Measurements from ENCODE around the gene INSR. TPM values are rescaled to one million over a fixed set of nuclear protein-coding genes. Genes with fewer than 3 reads are reported as not detected.
A peak's percentile ranks its signal among the peaks of the same experiment; 100 is the strongest.

Gene INSR
- total RNA-seq, 1 donor from 2014 or later = 69.2 TPM

DNA sequence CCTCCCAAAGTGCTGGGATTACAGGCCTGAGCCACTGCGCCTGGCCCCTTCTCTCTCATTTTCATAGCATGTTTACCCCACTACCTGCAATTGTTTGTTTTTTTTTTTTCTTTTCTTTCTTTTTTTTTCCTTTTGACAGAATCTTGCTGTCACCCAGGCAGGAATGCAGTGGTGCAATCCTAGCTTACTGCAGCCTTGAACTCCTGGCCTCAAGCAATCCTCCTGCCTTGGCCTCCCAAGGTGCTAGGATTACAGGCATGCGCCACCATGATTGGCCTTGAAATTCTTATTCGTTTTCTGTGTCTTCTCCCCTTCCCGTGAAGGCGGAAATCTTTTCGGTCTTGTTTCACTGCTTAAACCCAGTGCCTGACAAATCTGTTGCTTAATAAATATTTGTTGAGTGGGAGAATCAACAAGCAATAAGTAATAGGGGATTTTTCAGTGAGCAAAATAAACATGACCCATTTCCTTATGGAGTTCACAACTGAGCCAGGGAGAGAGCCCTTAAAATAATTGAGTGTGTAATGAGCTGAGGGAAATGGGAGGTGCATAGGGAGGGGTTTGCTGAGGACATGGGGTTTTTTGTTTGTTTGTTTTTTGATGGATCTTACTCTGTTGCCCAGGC is 1.8 kb upstream of the INSR start:
- peak overlapping the region; percentile 24 for H3K27ac Mint-ChIP-seq
- no peaks in the 10 kb centered on the region for H3K36me3 Mint-ChIP-seq (ENCODE audit: insufficient read depth)
- peaks cover 6% of the 10 kb centered on the region for H3K27me3 Mint-ChIP-seq
- DNase-seq (ENCODE audit: low spot score, unreplicated experiment) = no peak
- H3K4me3 Mint-ChIP-seq (ENCODE audit: low read depth) = peak overlapping the region; percentile 38
- peaks cover 10% of the 10 kb centered on the region for H3K4me1 Mint-ChIP-seq (ENCODE audit: low read depth)
- H3K9me3 Mint-ChIP-seq (ENCODE audit: low read depth) = no peaks in the 10 kb centered on the region
- TF ChIP-seq, protein P1, sequence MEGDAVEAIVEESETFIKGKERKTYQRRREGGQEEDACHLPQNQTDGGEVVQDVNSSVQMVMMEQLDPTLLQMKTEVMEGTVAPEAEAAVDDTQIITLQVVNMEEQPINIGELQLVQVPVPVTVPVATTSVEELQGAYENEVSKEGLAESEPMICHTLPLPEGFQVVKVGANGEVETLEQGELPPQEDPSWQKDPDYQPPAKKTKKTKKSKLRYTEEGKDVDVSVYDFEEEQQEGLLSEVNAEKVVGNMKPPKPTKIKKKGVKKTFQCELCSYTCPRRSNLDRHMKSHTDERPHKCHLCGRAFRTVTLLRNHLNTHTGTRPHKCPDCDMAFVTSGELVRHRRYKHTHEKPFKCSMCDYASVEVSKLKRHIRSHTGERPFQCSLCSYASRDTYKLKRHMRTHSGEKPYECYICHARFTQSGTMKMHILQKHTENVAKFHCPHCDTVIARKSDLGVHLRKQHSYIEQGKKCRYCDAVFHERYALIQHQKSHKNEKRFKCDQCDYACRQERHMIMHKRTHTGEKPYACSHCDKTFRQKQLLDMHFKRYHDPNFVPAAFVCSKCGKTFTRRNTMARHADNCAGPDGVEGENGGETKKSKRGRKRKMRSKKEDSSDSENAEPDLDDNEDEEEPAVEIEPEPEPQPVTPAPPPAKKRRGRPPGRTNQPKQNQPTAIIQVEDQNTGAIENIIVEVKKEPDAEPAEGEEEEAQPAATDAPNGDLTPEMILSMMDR (IDR thresholded peaks at IDR 0.05; ENCODE audit: unreplicated experiment) = no peak

DNA sequence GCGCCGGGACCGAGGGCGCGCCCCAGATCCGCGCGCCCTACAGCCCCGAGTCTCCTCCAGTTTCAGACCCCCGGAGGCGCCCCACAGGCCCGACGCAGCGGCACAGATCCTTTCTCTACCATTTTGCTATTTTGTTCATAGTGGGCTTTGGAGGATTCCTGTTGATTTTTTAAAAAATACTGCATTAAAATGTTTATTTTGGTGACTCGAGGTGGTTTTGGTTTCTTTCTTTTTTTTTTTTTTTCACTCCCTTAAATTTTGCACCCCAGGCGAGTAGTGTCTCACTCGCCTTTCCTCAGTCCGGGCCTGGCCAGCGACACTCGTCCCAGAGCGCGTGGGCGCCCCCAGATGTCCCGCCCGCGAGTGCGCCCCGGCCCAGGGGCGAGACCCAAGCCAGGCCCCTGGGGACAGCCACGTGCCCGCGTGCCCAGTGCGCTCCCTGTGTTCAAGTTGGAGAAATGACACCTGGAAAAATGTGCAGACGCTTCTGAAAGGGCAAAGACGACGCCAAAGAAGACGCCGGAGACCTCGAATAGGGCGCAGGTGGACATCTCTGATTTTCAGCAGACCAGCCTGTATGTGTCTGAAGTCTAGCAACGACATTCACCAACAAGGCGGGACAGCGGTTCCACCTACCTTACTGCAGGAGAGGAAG is 471 bp upstream of the INSR start:
- DNase-seq (ENCODE audit: low spot score, unreplicated experiment) = peak; percentile 53
- H3K27me3 Mint-ChIP-seq = peaks cover 3% of the 10 kb centered on the region
- peaks cover 10% of the 10 kb centered on the region for H3K4me1 Mint-ChIP-seq (ENCODE audit: low read depth)
- TF ChIP-seq, protein P1 (IDR thresholded peaks at IDR 0.05; ENCODE audit: unreplicated experiment) = peak; percentile 53
- H3K4me3 Mint-ChIP-seq (ENCODE audit: low read depth) = peak overlapping the region; percentile 75
- no peaks in the 10 kb centered on the region for H3K36me3 Mint-ChIP-seq (ENCODE audit: insufficient read depth)
- no peaks in the 10 kb centered on the region for H3K9me3 Mint-ChIP-seq (ENCODE audit: low read depth)
- H3K27ac Mint-ChIP-seq = peak overlapping the region; percentile 92

DNA sequence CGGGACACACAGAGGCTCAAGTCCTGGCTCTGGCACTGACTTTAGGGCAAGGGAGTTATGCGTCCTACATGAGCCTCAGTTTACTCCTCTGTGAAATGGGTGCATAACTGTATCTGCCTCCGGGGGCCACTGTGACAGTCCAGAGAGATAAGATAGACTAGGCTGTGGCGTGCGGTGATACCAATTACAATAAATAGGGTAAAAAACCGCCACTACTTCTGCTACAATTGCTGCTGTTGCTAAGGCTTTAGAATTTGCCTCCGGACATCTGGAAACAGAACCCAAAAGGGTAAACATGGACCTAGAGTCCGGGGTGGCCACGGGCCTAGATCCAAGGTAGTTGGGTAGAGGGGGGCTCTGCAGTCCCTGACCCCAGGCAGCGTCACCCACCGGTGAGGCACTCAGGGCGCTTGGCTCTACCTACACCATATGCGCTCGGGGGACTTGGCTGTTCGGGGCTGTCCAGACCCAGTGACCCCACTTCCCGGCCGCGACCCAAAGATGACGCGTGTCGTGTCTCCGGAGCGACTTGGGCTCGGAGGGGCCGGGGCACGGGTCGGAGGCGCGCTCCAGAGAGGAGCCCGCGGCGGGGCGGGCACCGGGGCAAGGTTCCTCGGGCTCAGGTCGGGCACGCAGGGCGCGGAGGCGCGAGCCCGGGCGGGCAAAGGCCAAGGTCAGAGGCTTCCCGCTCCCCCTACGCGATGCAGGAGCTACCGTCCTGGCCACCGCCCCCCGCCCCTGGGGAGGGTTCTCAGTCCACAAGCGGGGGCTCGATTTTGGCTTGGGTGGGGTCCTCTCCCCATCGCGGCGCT is 1.1 kb downstream of the INSR start:
- Mint-ChIP-seq H3K36me3 (ENCODE audit: insufficient read depth) (no peaks in the 10 kb centered on the region), H3K27me3 (peaks cover 3% of the 10 kb centered on the region), H3K4me1 (ENCODE audit: low read depth) (peaks cover 14% of the 10 kb centered on the region), H3K27ac (peak overlapping the region; percentile 67), H3K4me3 (ENCODE audit: low read depth) (peak overlapping the region; percentile 75), H3K9me3 (ENCODE audit: low read depth) (no peaks in the 10 kb centered on the region)
- DNase-seq (ENCODE audit: low spot score, unreplicated experiment) = no peak
- TF ChIP-seq, protein P1 (IDR thresholded peaks at IDR 0.05; ENCODE audit: unreplicated experiment) = no peak

DNA sequence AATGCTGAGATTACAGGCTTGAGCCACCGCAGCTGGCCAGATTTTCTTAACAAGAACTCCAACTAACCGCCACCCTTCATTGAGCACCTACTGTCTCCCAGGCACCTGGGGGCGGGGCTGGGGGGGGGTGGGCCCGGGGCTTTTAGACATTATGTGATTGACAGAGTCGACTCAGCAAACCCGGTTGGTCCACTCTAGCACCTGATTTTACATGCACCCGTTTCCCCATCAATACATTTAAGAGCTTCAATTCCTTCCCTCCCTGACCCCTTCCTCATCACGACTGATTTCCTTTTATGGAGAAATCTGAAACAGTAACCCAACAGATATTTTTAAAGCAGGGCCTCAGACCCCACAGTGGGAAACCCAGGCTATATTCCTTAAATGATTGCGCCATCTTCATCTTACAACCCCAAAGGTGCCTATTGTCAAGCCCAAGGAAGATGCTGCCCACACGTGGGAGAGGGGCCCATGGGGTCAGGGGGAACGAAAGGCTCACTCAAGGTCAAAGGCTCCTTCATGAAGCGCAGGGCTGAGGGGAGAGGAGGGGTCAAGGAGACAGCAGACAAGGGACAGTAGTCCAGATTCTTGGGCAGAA is 1.8 kb downstream of the INSR start:
- Mint-ChIP-seq H3K9me3 (ENCODE audit: low read depth) (no peaks in the 10 kb centered on the region), H3K27me3 (no peaks in the 10 kb centered on the region), H3K4me3 (ENCODE audit: low read depth) (peak overlapping the region; percentile 75), H3K4me1 (ENCODE audit: low read depth) (peaks cover 17% of the 10 kb centered on the region), H3K36me3 (ENCODE audit: insufficient read depth) (no peaks in the 10 kb centered on the region), H3K27ac (peak overlapping the region; percentile 67)
- TF ChIP-seq, protein P1 (IDR thresholded peaks at IDR 0.05; ENCODE audit: unreplicated experiment) = no peak
- DNase-seq (ENCODE audit: low spot score, unreplicated experiment) = no peak

DNA sequence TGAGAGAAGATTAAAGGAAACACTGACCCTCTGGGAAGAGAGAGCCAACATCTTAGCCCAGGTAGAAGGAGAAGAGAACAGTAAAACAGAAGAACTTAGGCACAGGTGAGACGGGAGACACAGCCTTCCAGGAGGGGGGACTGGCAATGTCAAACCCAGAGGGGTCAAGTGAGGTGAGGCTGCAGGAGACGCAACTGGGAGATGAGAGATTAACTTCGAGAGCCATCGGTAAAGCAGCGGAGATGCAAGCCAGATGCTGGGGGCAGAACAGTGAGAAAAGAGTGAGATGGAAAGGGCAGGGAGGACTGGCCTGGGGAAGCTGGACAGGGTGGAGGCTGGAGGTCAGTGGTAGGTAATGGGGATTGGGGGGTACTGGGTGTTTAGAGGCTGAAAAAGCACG is 5.2 kb downstream of the INSR start:
- no peaks in the 10 kb centered on the region for H3K27me3 Mint-ChIP-seq
- no peaks in the 10 kb centered on the region for H3K9me3 Mint-ChIP-seq (ENCODE audit: low read depth)
- no peak for DNase-seq (ENCODE audit: low spot score, unreplicated experiment)
- TF ChIP-seq, protein P1 (IDR thresholded peaks at IDR 0.05; ENCODE audit: unreplicated experiment) = no peak
- no peak overlapping the region for H3K4me3 Mint-ChIP-seq (ENCODE audit: low read depth)
- H3K4me1 Mint-ChIP-seq (ENCODE audit: low read depth) = peaks cover 15% of the 10 kb centered on the region
- peak overlapping the region; percentile 63 for H3K27ac Mint-ChIP-seq
- H3K36me3 Mint-ChIP-seq (ENCODE audit: insufficient read depth) = no peaks in the 10 kb centered on the region
